ENCODE data around the gene TMEM229A. TPM values are rescaled to one million over a fixed set of nuclear protein-coding genes. Genes with fewer than 3 reads are reported as not detected.

Gene TMEM229A
- total and polyA plus RNA-seq, 2 of the 8 experiments (the other 6 are each of a cell fraction or from before 2014, with no cell fraction given), result 0.33 to 0.54 TPM

GRCh38 chr7:124059375-124059774 lies 26.5 kb upstream of the TMEM229A start:
- H3K14ac ChIP-seq (ENCODE audit: insufficient read length), result no peak overlapping the region
- H3K79me1 ChIP-seq (ENCODE audit: low read depth, low read length), result no peaks in the 10 kb centered on the region
- H2BK12ac ChIP-seq (ENCODE audit: low read depth, low read length), result no peak overlapping the region

More at GRCh38 chr7:124059375-124059774, 26.5 kb upstream of the TMEM229A start:
- H2BK20ac ChIP-seq (ENCODE audit: low read length), result no peak overlapping the region
- no peak overlapping the region for H3K23ac ChIP-seq (ENCODE audit: insufficient read length)
- no peak for FAIRE-seq
- H4K5ac ChIP-seq (ENCODE audit: insufficient read length, low read depth, low read length), result no peak overlapping the region
- no peak overlapping the region for H3K27ac ChIP-seq (ENCODE audit: low read depth, low read length)
- H3K36me3 ChIP-seq (ENCODE audit: control insufficient read depth in 2 of 4, insufficient read depth in 4 of 4, low read length in 3 of 4), result no peaks in the 10 kb centered on the region
- no peaks in the 10 kb centered on the region for H3K27me3 ChIP-seq (replicated peaks in 1 of 4; ENCODE audit: control insufficient read depth in 3 of 4, extremely low read depth in 1 of 4, insufficient read depth in 3 of 4, low read length in 3 of 4)
- no peak overlapping the region for H2AFZ ChIP-seq (ENCODE audit: low read length)
- ChIA-PET POLR2A (ENCODE audit: partially characterized antibody) (no interaction called here), CTCF (ENCODE audit: partially characterized antibody) (interaction anchor here (1.7 kb wide), 1 partner anchor 42 kb away, joined by 5 read pairs; no protein-coding TSS in a partner anchor)
- H3K18ac ChIP-seq (ENCODE audit: extremely low read depth, low read length), result no peak overlapping the region
- no peak overlapping the region for H3K56ac ChIP-seq (replicated peaks; ENCODE audit: insufficient read length, low read depth, low read length)
- TF ChIP-seq TBP (IDR thresholded peaks at IDR 0.05; ENCODE audit: low read depth, low read length), result no peak
- no peak for TF ChIP-seq E2F6 (IDR thresholded peaks at IDR 0.05)
- TF ChIP-seq RBBP5 (IDR thresholded peaks at IDR 0.05; ENCODE audit: borderline replicate concordance, low read depth, low read length), result no peak
- no peaks in the 10 kb centered on the region for H3K23me2 ChIP-seq (ENCODE audit: low read depth, low read length)
- H3K4ac ChIP-seq (replicated peaks; ENCODE audit: insufficient read length, low read depth, low read length), result no peak overlapping the region
- no peak overlapping the region for H4K8ac ChIP-seq (ENCODE audit: extremely low read depth, insufficient read depth, low read length)
- H2BK5ac ChIP-seq (ENCODE audit: low read depth, low read length), result no peak overlapping the region
- no peak overlapping the region for H2BK120ac ChIP-seq (replicated peaks; ENCODE audit: low read depth, low read length)
- no peak overlapping the region for H2BK15ac ChIP-seq (ENCODE audit: low read length)
- no peak overlapping the region for H4K91ac ChIP-seq (replicated peaks; ENCODE audit: insufficient read length, low read length)
- H3K79me2 ChIP-seq (ENCODE audit: control insufficient read depth in 1 of 2, insufficient read depth in 2 of 2, low read length in 2 of 2), result no peaks in the 10 kb centered on the region
- no peak overlapping the region for H3K9ac ChIP-seq (replicated peaks in 1 of 4; ENCODE audit: extremely low read depth in 1 of 4, low read depth in 3 of 4, low read length in 3 of 4)
- WGBS, 2 experiments (ENCODE audit: extremely low coverage in 1 of 2, insufficient coverage in 1 of 2, insufficient read length in 1 of 2, insufficient replicate concordance in 2 of 2, low coverage in 1 of 2, low lambda C conversion rate in 2 of 2, missing lambda C conversion rate in 1 of 2), result 86% methylated on average over 4 of the region's 4 CpGs; no CpG with 5 or more reads in 1 of the 2 experiments
- H3K4me2 ChIP-seq (ENCODE audit: insufficient read depth in 1 of 2, low read depth in 2 of 2, low read length in 2 of 2), result no peak overlapping the region
- no peak overlapping the region for H2AK5ac ChIP-seq (ENCODE audit: low read depth, low read length)
- no peak for DNase-seq (ENCODE audit: low read depth in 1 of 2, low spot score in 2 of 2)
- no peak overlapping the region for H3K4me3 ChIP-seq (ENCODE audit: extremely low read depth in 1 of 4, insufficient read depth in 2 of 4, low read depth in 3 of 4, low read length in 4 of 4)
- no peaks in the 10 kb centered on the region for H4K20me1 ChIP-seq (replicated peaks in 1 of 2; ENCODE audit: control insufficient read depth in 1 of 2, insufficient read depth in 2 of 2, low read length in 2 of 2)
- H3K9me3 ChIP-seq (ENCODE audit: insufficient read depth in 2 of 2, low read depth in 1 of 2, low read length in 1 of 2), result no peaks in the 10 kb centered on the region
- H3K4me1 ChIP-seq (replicated peaks in 1 of 4; ENCODE audit: control insufficient read depth in 3 of 4, insufficient read depth in 4 of 4, low read length in 3 of 4), result no peaks in the 10 kb centered on the region
